VCaP (cell line): Measurements from ENCODE around the gene MAGI3.
A peak's percentile ranks its signal among the peaks of the same experiment; 100 is the strongest.
"Not testable (repeated sequence)": the region's sequence is repeated elsewhere in the genome, so short reads cannot be mapped to it uniquely, and the experiment has no call there.

Source experiments
- H3K27ac ChIP-seq: fragments of 450-650 bp; 2 replicates; pipeline ENCODE4 v1.5.1; 2017
- CTCF ChIP-seq: fragments of 450-650 bp; conservative IDR thresholded peaks from 2 replicates; pipeline ENCODE4 v1.5.1; 2017; ENCODE audit warnings: mild to moderate bottlenecking, moderate library complexity

The MAGI3 gene

GRCh38 chr1:113488576-113489177 is 98.4 kb downstream of the MAGI3 start:
- peak; percentile 18; the same call in 1 of the 2 replicates for TF ChIP-seq CTCF
- H3K27ac ChIP-seq: no peak overlapping the region

DNA sequence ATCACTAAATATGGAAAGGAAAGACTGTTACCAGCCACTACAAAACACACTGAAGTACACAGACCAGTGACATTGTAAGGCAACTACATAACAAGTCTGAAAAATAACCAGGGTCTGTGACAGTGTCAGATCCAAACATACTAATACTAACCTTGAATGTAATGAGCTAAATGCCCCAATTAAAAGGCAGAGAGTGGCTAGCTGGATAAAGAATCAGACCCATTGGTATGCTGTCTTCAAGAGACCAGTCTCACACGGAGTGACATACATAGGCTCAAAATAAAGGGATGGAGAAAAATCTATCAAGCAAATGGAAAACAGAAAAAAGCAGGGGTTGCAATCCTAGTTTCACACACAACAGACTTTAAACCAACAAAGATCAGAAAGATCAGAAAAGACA is 100.1 kb downstream of the MAGI3 start:
- TF ChIP-seq CTCF: no peak

GRCh38 chr1:113493533-113493932 is 103.2 kb downstream of the MAGI3 start:
- H3K27ac ChIP-seq: no peak overlapping the region
- no peak for TF ChIP-seq CTCF

More for the DNA sequence above, 100.1 kb downstream of the MAGI3 start:
- no peak overlapping the region for H3K27ac ChIP-seq

GRCh38 chr1:113505357-113505756 is 115.0 kb downstream of the MAGI3 start:
- H3K27ac ChIP-seq: no peak overlapping the region
- no peak for TF ChIP-seq CTCF

GRCh38 chr1:113507552-113508214 is 117.4 kb downstream of the MAGI3 start:
- TF ChIP-seq CTCF: no peak
- no peak overlapping the region for H3K27ac ChIP-seq

GRCh38 chr1:113508364-113509164 is 118.2 kb downstream of the MAGI3 start:
- no peak for TF ChIP-seq CTCF
- H3K27ac ChIP-seq: no peak overlapping the region

DNA sequence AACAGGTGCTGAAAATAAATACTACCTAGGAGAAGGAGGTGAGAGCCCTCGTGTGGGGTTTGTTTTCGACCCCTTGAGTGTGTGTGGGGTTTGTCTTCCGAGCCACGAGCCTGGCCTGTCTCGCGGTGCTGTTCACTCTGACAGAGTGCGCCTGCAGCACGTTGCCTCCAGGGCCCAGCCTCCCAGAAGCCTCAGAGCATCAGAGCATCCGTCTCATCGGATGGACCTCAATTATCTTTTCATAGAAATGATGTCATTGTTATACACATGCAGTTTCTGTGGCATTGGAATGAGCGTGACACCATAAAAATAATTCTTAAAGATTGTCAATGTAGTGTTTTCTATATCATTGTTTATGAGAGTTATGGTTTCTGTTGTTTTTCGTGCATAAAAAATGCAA is 119.5 kb downstream of the MAGI3 start:
- H3K27ac ChIP-seq: not testable (repeated sequence)

DNA sequence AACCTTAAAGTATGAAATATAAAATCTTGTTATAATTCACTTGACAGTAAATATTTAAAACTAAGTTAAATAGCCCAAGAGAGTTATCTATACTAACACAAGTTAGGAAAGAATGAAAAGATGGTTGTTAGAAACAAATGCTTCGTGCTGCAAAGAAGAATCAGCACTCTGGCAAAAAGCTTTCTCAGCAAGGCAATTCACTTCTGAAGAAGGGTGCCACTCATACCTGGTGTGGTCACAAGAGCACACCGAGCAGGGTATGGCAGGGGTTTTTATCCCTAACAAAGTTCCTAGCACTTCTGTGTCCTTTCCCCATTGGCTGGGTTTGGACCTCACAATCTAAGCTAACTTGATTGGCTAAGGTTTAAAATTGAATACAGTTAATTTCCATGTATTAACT is 121.0 kb downstream of the MAGI3 start:
- no peak for TF ChIP-seq CTCF
- H3K27ac ChIP-seq: no peak overlapping the region
